HUES64 (cell line): ENCODE results near the gene GEN1.
A peak's percentile ranks its signal among the peaks of the same experiment; 100 is the strongest.

Source experiments
- H3K27ac ChIP-seq: 2 replicates; pipeline ENCODE4 v1.7.0; 2013; ENCODE audit warnings: low read depth, low read length, inconsistent platforms
- H3K27me3 ChIP-seq: 2 replicates; pipeline ENCODE4 v1.6.1; 2013; ENCODE audit warnings: mild to moderate bottlenecking, low read length; ENCODE audit not compliant: insufficient read depth
- H3K36me3 ChIP-seq: 2 replicates; pipeline ENCODE4 v1.6.1; 2013; ENCODE audit warnings: mild to moderate bottlenecking, low read length; ENCODE audit not compliant: insufficient read depth
- H3K4me1 ChIP-seq: 2 replicates; pipeline ENCODE4 v1.6.1; 2013; ENCODE audit warnings: mild to moderate bottlenecking, low read length, moderate library complexity; ENCODE audit not compliant: insufficient read depth
- H3K4me3 ChIP-seq: 2 replicates; pipeline ENCODE4 v1.5.1; 2013; ENCODE audit warnings: mild to moderate bottlenecking, low read length, moderate library complexity
- H3K9ac ChIP-seq: 2 replicates; pipeline ENCODE4 v1.6.1; 2013; ENCODE audit warnings: mild to moderate bottlenecking, low read depth, low read length
- H3K9me3 ChIP-seq: 2 replicates; pipeline ENCODE4 v1.6.1; 2013; ENCODE audit warnings: low read depth, low read length; ENCODE audit not compliant: insufficient read depth
- WGBS: fragments of 150-250, 120-280 bp; methylation state at CpG from one replicate; pipeline ENCODE4 v1.1.7; 2013; ENCODE audit warnings: missing lambda C conversion rate; 5-methylcytosine and 5-hydroxymethylcytosine counted together

Gene GEN1

DNA sequence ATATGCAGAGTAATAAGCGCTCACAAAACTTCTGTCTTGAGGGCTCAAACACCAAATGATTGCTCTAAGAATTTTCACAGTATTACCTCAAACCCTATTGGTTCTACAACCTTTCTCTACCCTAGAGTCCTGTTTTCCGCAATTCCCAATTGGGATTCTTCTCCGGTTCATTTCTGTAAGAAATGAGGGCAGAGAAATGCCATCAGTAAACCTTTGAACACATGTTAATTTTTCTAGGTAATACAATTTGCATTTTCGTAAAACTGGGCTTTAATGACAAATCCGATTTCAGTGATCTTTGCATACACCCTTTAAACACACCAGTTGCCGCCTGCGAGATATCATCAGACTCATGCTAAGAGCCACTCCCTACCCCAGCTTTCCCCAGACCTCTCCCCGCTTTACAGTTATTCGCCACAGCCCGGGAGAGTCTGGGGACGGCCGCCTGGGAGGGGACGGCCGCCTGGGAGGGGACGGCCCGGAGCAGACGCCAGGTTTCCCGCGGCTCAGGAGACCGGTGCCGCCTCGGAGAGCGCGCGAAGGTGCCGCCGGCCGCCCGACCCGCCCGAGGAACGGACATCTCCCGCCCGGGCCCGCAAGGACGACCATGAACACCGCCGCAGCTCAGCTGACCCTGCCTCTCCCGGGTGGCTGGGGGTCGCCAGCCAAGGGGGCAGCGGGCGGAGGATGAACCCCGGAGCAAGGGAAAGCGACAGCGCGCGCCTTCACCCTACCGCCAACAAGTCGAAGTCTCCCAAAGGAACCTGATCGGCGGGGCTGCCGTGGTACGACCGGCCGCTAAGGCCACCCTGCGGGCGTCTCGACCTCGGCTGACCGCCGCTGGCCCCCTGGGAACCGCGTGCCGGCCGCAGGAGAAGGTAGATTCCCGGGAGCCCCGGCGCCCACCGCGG is 791 bp upstream of the GEN1 start:
- H3K27ac ChIP-seq, result peak overlapping the region; percentile 99
- no peaks in the 10 kb centered on the region for H3K27me3 ChIP-seq

GRCh38 chr2:17754773-17755425 is 961 bp downstream of the GEN1 start:
- Histone ChIP-seq H3K27ac (peak overlapping the region; percentile 99), H3K27me3 (no peaks in the 10 kb centered on the region), H3K36me3 (peaks cover 4% of the 10 kb centered on the region), H3K9ac (peak overlapping the region; percentile 97), H3K4me3 (peak overlapping the region; percentile 100), H3K4me1 (peaks cover 32% of the 10 kb centered on the region), H3K9me3 (no peaks in the 10 kb centered on the region)
- 5% methylated on average over 8 of the region's 8 CpGs for WGBS

More for the DNA sequence above, 791 bp upstream of the GEN1 start:
- under 1% methylated on average over 70 of the region's 70 CpGs for WGBS
- peaks cover 42% of the 10 kb centered on the region for H3K4me1 ChIP-seq
- H3K9me3 ChIP-seq, result no peaks in the 10 kb centered on the region
- peak overlapping the region; percentile 100 for H3K4me3 ChIP-seq
- no peaks in the 10 kb centered on the region for H3K36me3 ChIP-seq
- peak overlapping the region; percentile 97 for H3K9ac ChIP-seq

- H3K4me1 ChIP-seq, result peaks cover 23% of the 10 kb centered on the region
- no peak overlapping the region for H3K9ac ChIP-seq
- H3K9me3 ChIP-seq, result no peaks in the 10 kb centered on the region
- peaks cover 18% of the 10 kb centered on the region for H3K36me3 ChIP-seq
- H3K27me3 ChIP-seq, result no peaks in the 10 kb centered on the region
- 94% methylated on average over 5 of the region's 6 CpGs for WGBS
- no peak overlapping the region for H3K4me3 ChIP-seq
- H3K27ac ChIP-seq, result no peak overlapping the region
These were observed 2.7 kb downstream of the GEN1 start for GRCh38 chr2:17756668-17757067.

GRCh38 chr2:17757321-17757720 is 3.4 kb downstream of the GEN1 start:
- WGBS, result 96% methylated on average over 2 of the region's 2 CpGs
- H3K4me3 ChIP-seq, result no peak overlapping the region
- H3K27me3 ChIP-seq, result no peaks in the 10 kb centered on the region
- no peak overlapping the region for H3K9ac ChIP-seq
- H3K9me3 ChIP-seq, result no peaks in the 10 kb centered on the region
- H3K4me1 ChIP-seq, result peaks cover 17% of the 10 kb centered on the region
- H3K27ac ChIP-seq, result no peak overlapping the region
- peaks cover 21% of the 10 kb centered on the region for H3K36me3 ChIP-seq

DNA sequence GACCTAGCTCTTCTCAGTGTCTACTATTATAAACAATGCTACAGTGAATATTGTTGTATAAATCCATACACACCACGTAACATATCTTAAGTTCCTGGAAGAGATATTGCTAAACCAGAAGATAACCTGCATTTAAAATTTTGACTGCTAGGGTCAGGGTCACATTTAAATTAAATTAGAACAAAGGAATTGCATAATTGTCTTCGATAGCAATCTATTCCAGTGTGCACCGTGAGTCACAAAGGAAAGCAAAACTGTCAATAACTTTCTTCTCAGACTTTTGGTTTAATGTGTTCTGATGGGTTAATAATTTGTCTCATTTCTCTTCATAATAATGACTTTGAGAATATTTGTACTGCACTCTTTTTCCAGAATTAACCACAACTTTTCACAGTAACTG is 4.2 kb downstream of the GEN1 start:
- Histone ChIP-seq H3K36me3 (peaks cover 28% of the 10 kb centered on the region), H3K9me3 (no peaks in the 10 kb centered on the region), H3K27ac (no peak overlapping the region), H3K4me3 (no peak overlapping the region), H3K4me1 (peaks cover 13% of the 10 kb centered on the region), H3K9ac (no peak overlapping the region), H3K27me3 (no peaks in the 10 kb centered on the region)
- WGBS, result 92% methylated on average over 3 of the region's 3 CpGs

DNA sequence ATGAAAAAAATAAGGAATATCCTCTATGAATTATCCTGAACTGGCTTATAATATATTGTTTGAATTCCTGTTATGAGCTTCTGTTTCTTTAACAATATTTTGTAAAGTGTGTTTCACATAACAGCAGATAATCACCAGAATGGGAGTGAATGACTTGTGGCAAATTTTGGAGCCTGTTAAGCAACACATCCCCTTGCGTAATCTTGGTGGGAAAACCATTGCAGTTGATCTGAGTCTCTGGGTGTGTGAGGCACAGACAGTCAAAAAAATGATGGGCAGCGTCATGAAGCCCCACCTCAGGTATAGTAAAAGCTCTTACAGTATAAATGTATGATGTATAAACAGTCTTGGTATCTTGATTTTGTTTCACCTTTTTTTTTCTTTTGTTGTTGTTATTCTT is 5.9 kb downstream of the GEN1 start:
- H3K4me1 ChIP-seq, result peaks cover 12% of the 10 kb centered on the region
- H3K9me3 ChIP-seq, result no peaks in the 10 kb centered on the region
- H3K27me3 ChIP-seq, result no peaks in the 10 kb centered on the region
- H3K9ac ChIP-seq, result no peak overlapping the region
- H3K36me3 ChIP-seq, result peaks cover 45% of the 10 kb centered on the region
- H3K4me3 ChIP-seq, result no peak overlapping the region
- over 99% methylated on average over 2 of the region's 2 CpGs for WGBS
- H3K27ac ChIP-seq, result no peak overlapping the region

- no peak overlapping the region for H3K4me3 ChIP-seq
- WGBS, result 95% methylated on average over 1 of the region's 1 CpG
These were observed 8.5 kb downstream of the GEN1 start for GRCh38 chr2:17762451-17762850.

GRCh38 chr2:17763641-17764333 is 9.8 kb downstream of the GEN1 start:
- H3K4me1 ChIP-seq, result no peaks in the 10 kb centered on the region
- 97% methylated on average over 9 of the region's 10 CpGs for WGBS
- peaks cover 82% of the 10 kb centered on the region for H3K36me3 ChIP-seq
- H3K9ac ChIP-seq, result no peak overlapping the region
- H3K4me3 ChIP-seq, result no peak overlapping the region
- no peak overlapping the region for H3K27ac ChIP-seq
- no peaks in the 10 kb centered on the region for H3K9me3 ChIP-seq
- no peaks in the 10 kb centered on the region for H3K27me3 ChIP-seq

More at GRCh38 chr2:17762451-17762850, 8.5 kb downstream of the GEN1 start:
- H3K27me3 ChIP-seq, result no peaks in the 10 kb centered on the region
- no peak overlapping the region for H3K27ac ChIP-seq
- H3K9ac ChIP-seq, result no peak overlapping the region
- no peaks in the 10 kb centered on the region for H3K4me1 ChIP-seq
- H3K9me3 ChIP-seq, result no peaks in the 10 kb centered on the region
- peaks cover 69% of the 10 kb centered on the region for H3K36me3 ChIP-seq

- Histone ChIP-seq H3K27me3 (no peaks in the 10 kb centered on the region), H3K27ac (no peak overlapping the region), H3K4me3 (no peak overlapping the region), H3K36me3 (peaks cover 89% of the 10 kb centered on the region), H3K4me1 (no peaks in the 10 kb centered on the region), H3K9ac (no peak overlapping the region), H3K9me3 (no peaks in the 10 kb centered on the region)
- 87% methylated on average over 2 of the region's 2 CpGs for WGBS
These were observed 11.5 kb downstream of the GEN1 start for GRCh38 chr2:17765398-17765797.

DNA sequence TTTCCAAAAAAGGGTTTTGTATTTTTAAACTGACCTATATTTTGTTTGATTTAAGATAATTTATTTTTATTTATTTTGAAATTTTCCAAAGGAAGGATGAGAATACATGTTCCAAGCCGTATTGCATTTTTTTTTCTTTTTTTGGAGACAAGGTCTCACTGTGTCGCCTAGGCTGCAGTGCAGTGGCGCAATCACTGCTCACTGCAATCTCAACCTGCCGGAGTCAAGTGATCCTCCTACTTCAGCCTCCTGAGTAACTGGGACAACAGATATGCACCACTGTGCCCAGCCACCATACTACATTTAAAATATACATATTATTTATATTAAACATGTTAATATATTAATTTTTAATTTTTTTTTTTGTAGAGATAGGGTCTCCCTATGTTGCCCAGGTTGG is 15.0 kb downstream of the GEN1 start:
- Histone ChIP-seq H3K27me3 (no peaks in the 10 kb centered on the region), H3K9me3 (no peaks in the 10 kb centered on the region), H3K36me3 (peaks cover 97% of the 10 kb centered on the region), H3K4me3 (no peak overlapping the region), H3K9ac (no peak overlapping the region), H3K4me1 (no peaks in the 10 kb centered on the region), H3K27ac (no peak overlapping the region)
- 94% methylated on average over 4 of the region's 4 CpGs for WGBS

- no peak overlapping the region for H3K4me3 ChIP-seq
- H3K27ac ChIP-seq, result no peak overlapping the region
- no peaks in the 10 kb centered on the region for H3K27me3 ChIP-seq
- no peaks in the 10 kb centered on the region for H3K9me3 ChIP-seq
- peaks cover 99% of the 10 kb centered on the region for H3K36me3 ChIP-seq
- H3K9ac ChIP-seq, result no peak overlapping the region
- 100% methylated on average over 1 of the region's 2 CpGs for WGBS
- H3K4me1 ChIP-seq, result no peaks in the 10 kb centered on the region
These were observed 18.0 kb downstream of the GEN1 start for GRCh38 chr2:17771956-17772355.
